Lower leg skin (tissue), 4 donors: ENCODE measurements around the gene IFNAR2. TPM values are rescaled to one million over a fixed set of nuclear protein-coding genes. Genes with fewer than 3 reads are reported as not detected.

ENCODE experiments used
- DNase-seq, 2 donors: peaks; one replicate each; pipeline ENCODE4 v3.0.0-alpha.2; 2019; ENCODE audit warnings: low spot score in 2 of 2
- H3K4me3 ChIP-seq: fragments of 200-600 bp; sonication (generic); 2 replicates; pipeline ENCODE4 v1.5.1; 2017; ENCODE audit warnings: mild to moderate bottlenecking, low read depth; ENCODE audit not compliant: poor library complexity, severe bottlenecking
- CTCF ChIP-seq, 3 donors: fragments of 450-650 bp; IDR thresholded peaks; one replicate each; pipeline ENCODE4 v1.5.1; 2016; ENCODE audit warnings: antibody characterized with exemption in 3 of 3, mild to moderate bottlenecking in 3 of 3, moderate library complexity in 2 of 3
- POLR2A ChIP-seq, 2 donors: fragments of 450-650 bp; IDR thresholded peaks; one replicate each; pipeline ENCODE4 v1.6.1; 2016 to 2017; ENCODE audit warnings: antibody characterized with exemption in 2 of 2, mild to moderate bottlenecking in 1 of 2, moderate library complexity in 1 of 2
- WGBS, 2 donors: methylation state at CpG; one replicate each; pipeline ENCODE4 v1.1.5; 2018; 5-methylcytosine and 5-hydroxymethylcytosine counted together
- intact Hi-C: fragments of 100-400 bp; cut with DNase I; formaldehyde crosslinking; loops from one replicate; pipeline ENCODE4 v1.15.0; 2023; ENCODE audit warnings: low total_unique reads
- total RNA-seq, 4 donors: library from RNA; depleted of rRNA; stranded (reverse); fragments of >200 nt; gene quantifications; one replicate each; pipeline ENCODE4 v1.1.0, GENCODE V29; 2016

Gene IFNAR2
- total RNA-seq, 4 donors from 2014 or later: 2.7 to 14.2 (median 2.9) TPM

DNA sequence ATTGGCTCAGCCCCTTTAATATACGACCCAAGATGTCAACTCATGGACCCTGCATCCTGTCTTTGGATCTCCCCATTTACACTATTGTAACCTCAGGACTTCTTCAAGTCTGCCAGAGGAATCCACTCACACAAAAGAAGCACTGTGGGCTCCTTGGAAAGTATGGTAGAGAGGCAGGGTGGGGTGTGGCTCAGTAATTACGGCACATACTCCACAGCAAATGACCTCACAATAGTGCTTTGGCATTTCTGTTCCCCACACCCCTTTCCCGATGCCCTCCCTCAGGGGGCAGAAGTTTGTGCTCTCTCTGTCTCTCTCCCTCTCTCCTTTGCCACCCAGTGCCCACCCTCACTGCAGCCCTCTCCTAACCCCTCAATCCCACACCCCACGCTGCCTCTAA, 27.8 kb upstream of the IFNAR2 start:
- TF ChIP-seq CTCF (IDR thresholded peaks at IDR 0.05) (no peak), POLR2A (IDR thresholded peaks at IDR 0.05) (no peak)
- 63 to 67% methylated on average over 4 of the region's 4 CpGs for WGBS, 2 donors
- no peak overlapping the region for H3K4me3 ChIP-seq
- DNase-seq: no peak
- intact Hi-C loops: loop anchor here (5.0 kb wide), 1 partner anchor 245 kb away; no protein-coding TSS in a partner anchor

- no peak overlapping the region for H3K4me3 ChIP-seq
- DNase-seq: no peak
- intact Hi-C loops: loop anchor here (5.0 kb wide), 1 partner anchor 245 kb away; no protein-coding TSS in a partner anchor
- no peak for TF ChIP-seq POLR2A (IDR thresholded peaks at IDR 0.05)
- TF ChIP-seq CTCF (IDR thresholded peaks at IDR 0.05): no peak
- 75 to 87% methylated on average over 16 of the region's 16 CpGs for WGBS, 2 donors
These were observed 27.0 kb upstream of the IFNAR2 start for GRCh38 chr21:33202464-33203363.

GRCh38 chr21:33203371-33203724, 26.4 kb upstream of the IFNAR2 start:
- TF ChIP-seq POLR2A (IDR thresholded peaks at IDR 0.05) (no peak), CTCF (IDR thresholded peaks at IDR 0.05) (no peak)
- H3K4me3 ChIP-seq: no peak overlapping the region
- 58 to 80% methylated on average over 5 of the region's 5 CpGs for WGBS, 2 donors
- intact Hi-C loops: loop anchor here (5.0 kb wide), 1 partner anchor 244 kb away; no protein-coding TSS in a partner anchor
- DNase-seq: no peak

DNA sequence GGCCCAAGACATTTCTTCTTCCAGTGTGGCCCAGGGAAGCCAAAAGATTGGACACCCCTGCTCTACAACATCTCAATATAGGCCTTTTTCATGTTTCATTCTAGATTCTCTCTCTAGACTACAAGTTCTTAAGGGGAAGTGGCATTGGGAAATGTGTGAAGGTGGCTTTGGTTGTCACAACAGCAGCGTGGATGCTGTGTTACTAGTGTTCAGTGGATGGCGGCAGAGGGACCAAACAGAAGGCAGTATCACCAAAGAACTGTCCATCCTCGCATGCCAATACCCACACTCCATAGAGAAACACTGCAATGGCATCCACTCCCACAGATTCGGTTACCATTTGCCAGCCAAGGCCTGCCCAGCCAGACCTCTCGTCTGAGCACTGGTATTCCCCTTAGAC, 24.3 kb upstream of the IFNAR2 start:
- no peak for DNase-seq
- intact Hi-C loops: no loop called here
- H3K4me3 ChIP-seq: no peak overlapping the region
- 76 to 82% methylated on average over 4 to 5 of the region's 5 CpGs for WGBS, 2 donors
- TF ChIP-seq POLR2A (IDR thresholded peaks at IDR 0.05) (no peak), CTCF (IDR thresholded peaks at IDR 0.05) (no peak)

- TF ChIP-seq POLR2A (IDR thresholded peaks at IDR 0.05) (no peak), CTCF (IDR thresholded peaks at IDR 0.05) (no peak)
- intact Hi-C loops: no loop called here
- DNase-seq: no peak
- no peak overlapping the region for H3K4me3 ChIP-seq
- WGBS, 2 donors: 74 to 83% methylated on average over 10 of the region's 10 CpGs
These were observed 22.9 kb upstream of the IFNAR2 start for GRCh38 chr21:33206771-33207281.
